PFSK-1 (cell line): ENCODE data around the gene HS2ST1.

Experiments
- FOXP2 ChIP-seq: optimal IDR thresholded peaks from 2 replicates; pipeline ENCODE3; 2011; ENCODE audit warnings: borderline replicate concordance, control low read depth, inconsistent platforms; ENCODE audit not compliant: insufficient read depth; ENCODE audit errors: extremely low read length, extremely low read depth
- POLR2AphosphoS5 ChIP-seq: IDR thresholded peaks from 2 replicates; pipeline ENCODE4 v1.6.1; 2012; ENCODE audit warnings: low read depth, mild to moderate bottlenecking, control low read depth, low read length, moderate library complexity
- SIN3A ChIP-seq: IDR thresholded peaks from 2 replicates; pipeline ENCODE4 v1.6.1; 2012; ENCODE audit warnings: mild to moderate bottlenecking, low read length, moderate library complexity, borderline replicate concordance; ENCODE audit not compliant: insufficient read depth
- TAF1 ChIP-seq: IDR thresholded peaks from 2 replicates; pipeline ENCODE4 v1.6.1; 2012; ENCODE audit warnings: low read length, control low read depth, borderline replicate concordance; ENCODE audit not compliant: insufficient read depth
- TF ChIP-seq, protein P1 (sequence below), 2 experiments: IDR thresholded peaks; 2 replicates each; pipeline versions ENCODE4 v1.6.1 to v1.8.0; 2011 to 2012; ENCODE audit warnings: low read depth in 2 of 2, low read length in 2 of 2, control low read depth in 1 of 2, inconsistent platforms in 1 of 2, mild to moderate bottlenecking in 1 of 2, moderate library complexity in 1 of 2; ENCODE audit not compliant: insufficient read depth in 1 of 2

The HS2ST1 gene

GRCh38 chr1:86942042-86942441, 27.6 kb downstream of the HS2ST1 start:
- TF ChIP-seq POLR2AphosphoS5 (no peak), SIN3A (no peak), FOXP2 (no peak), TAF1 (no peak)
- TF ChIP-seq, protein P1, sequence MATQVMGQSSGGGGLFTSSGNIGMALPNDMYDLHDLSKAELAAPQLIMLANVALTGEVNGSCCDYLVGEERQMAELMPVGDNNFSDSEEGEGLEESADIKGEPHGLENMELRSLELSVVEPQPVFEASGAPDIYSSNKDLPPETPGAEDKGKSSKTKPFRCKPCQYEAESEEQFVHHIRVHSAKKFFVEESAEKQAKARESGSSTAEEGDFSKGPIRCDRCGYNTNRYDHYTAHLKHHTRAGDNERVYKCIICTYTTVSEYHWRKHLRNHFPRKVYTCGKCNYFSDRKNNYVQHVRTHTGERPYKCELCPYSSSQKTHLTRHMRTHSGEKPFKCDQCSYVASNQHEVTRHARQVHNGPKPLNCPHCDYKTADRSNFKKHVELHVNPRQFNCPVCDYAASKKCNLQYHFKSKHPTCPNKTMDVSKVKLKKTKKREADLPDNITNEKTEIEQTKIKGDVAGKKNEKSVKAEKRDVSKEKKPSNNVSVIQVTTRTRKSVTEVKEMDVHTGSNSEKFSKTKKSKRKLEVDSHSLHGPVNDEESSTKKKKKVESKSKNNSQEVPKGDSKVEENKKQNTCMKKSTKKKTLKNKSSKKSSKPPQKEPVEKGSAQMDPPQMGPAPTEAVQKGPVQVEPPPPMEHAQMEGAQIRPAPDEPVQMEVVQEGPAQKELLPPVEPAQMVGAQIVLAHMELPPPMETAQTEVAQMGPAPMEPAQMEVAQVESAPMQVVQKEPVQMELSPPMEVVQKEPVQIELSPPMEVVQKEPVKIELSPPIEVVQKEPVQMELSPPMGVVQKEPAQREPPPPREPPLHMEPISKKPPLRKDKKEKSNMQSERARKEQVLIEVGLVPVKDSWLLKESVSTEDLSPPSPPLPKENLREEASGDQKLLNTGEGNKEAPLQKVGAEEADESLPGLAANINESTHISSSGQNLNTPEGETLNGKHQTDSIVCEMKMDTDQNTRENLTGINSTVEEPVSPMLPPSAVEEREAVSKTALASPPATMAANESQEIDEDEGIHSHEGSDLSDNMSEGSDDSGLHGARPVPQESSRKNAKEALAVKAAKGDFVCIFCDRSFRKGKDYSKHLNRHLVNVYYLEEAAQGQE (IDR thresholded peaks at IDR 0.05; ENCODE audit: insufficient read depth in 1 of 2, low read depth in 2 of 2, low read length in 2 of 2): no peak

- TF ChIP-seq TAF1 (no peak), POLR2AphosphoS5 (no peak), SIN3A (no peak), FOXP2 (no peak)
- TF ChIP-seq, protein P1 (IDR thresholded peaks at IDR 0.05; ENCODE audit: insufficient read depth in 1 of 2, low read depth in 2 of 2, low read length in 2 of 2): no peak
These were observed 28.3 kb downstream of the HS2ST1 start for GRCh38 chr1:86942743-86943142.

DNA sequence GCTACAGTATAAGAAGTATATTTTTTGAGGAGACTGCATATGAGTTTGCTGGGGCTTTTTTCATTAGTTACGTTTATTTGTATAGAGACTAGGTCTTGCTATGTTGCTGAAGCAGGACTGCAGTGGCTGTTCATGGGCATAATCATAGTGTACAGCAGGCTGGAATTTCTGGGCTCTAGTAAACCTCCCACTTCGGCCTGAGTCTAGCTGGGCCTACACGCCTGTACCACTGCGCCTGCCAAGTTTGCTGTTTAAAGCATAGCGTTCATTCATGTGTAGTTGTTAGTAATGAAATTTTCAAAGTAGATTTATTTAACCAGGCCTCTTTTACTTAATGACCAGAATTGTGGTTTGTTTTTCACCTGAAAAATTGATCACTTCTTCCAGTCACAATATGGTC, 33.8 kb downstream of the HS2ST1 start:
- no peak for TF ChIP-seq TAF1
- no peak for TF ChIP-seq SIN3A
- no peak for TF ChIP-seq POLR2AphosphoS5
- TF ChIP-seq, protein P1 (IDR thresholded peaks at IDR 0.05; ENCODE audit: insufficient read depth in 1 of 2, low read depth in 2 of 2, low read length in 2 of 2): no peak
- no peak for TF ChIP-seq FOXP2

DNA sequence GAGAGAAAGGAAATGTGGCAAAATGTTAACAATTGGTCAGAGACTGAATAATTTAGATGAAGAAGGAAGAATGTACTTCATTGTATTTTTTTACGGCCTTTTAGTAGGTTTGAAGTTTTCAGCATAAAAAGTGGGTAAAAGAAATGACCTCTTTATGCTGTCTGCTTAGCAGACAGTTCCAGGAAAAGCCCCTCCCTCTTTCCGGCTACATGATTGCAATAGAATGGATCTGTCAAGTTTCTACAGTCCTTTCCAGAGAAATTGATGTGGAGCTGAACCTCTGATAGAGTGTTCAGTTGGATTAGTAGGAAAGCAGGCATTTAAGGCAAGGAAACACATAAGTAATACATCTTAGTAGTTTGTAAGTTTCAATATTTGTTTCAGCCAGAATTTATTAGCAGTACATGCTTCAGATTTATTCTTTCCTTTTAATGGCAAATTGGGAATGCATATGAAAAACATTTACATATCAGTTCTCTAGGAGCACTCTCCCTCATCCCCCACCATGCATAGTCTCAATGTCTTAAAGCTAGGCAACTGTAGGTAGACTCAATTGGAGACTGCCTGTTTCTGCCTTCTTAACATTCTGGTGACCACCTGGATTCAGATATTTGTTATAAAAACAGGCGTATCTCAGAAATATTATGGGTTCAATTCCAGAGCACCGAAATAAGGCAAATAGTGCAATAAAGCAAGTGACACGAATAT, 36.4 kb downstream of the HS2ST1 start:
- TF ChIP-seq SIN3A (no peak), POLR2AphosphoS5 (no peak), FOXP2 (no peak), TAF1 (no peak)
- TF ChIP-seq, protein P1 (IDR thresholded peaks at IDR 0.05; ENCODE audit: insufficient read depth in 1 of 2, low read depth in 2 of 2, low read length in 2 of 2): no peak

- TF ChIP-seq FOXP2 (no peak), POLR2AphosphoS5 (no peak)
- TF ChIP-seq, protein P1 (IDR thresholded peaks at IDR 0.05; ENCODE audit: insufficient read depth in 1 of 2, low read depth in 2 of 2, low read length in 2 of 2): no peak
These were observed 37.0 kb downstream of the HS2ST1 start for GRCh38 chr1:86951430-86951829.
